B cell (primary cell): Measurements from ENCODE around the gene SYNGAP1. TPM values are rescaled to one million over a fixed set of nuclear protein-coding genes. Genes with fewer than 3 reads are reported as not detected.

Experiments used
- ATAC-seq: fragments of 200-7000 bp; cut with Tn5 transposase; one replicate; pipeline ENCODE4 v1.10.0; 2021; ENCODE audit warnings: low read depth, mild to moderate bottlenecking, moderate number of reproducible peaks, moderate library complexity
- CTCF ChIA-PET: fragments of 350-600 bp; sonication (Branson Sonifier 250); formaldehyde crosslinking; loops from one replicate; lab custom pipeline; 2021; ENCODE audit warnings: antibody characterized with exemption, inconsistent platforms; lab: Charles Lee
- POLR2A ChIA-PET: fragments of 350-600 bp; sonication (Branson Sonifier 250); formaldehyde crosslinking; loops from one replicate; lab custom pipeline; 2021; ENCODE audit warnings: antibody characterized with exemption; lab: Charles Lee
- DNase-seq: peaks from one replicate; pipeline ENCODE4 v3.0.0; 2013
- H2AFZ ChIP-seq: 2 replicates; pipeline ENCODE4 v1.6.1; 2012; ENCODE audit warnings: mild to moderate bottlenecking, low read depth, low read length; ENCODE audit not compliant: insufficient read depth, poor library complexity, severe bottlenecking
- H3K27ac ChIP-seq, 2 donors: 1 replicate in 1 of 2; 2 replicates in 1 of 2; pipeline ENCODE4 v1.5.1; 2012 to 2013; ENCODE audit warnings: low read length in 2 of 2, mild to moderate bottlenecking in 2 of 2, moderate library complexity in 1 of 2
- H3K27me3 ChIP-seq, 4 experiments: fragments of 200-600 bp in 1 of 4; sonication (generic) in 1 of 4; replicated peaks in 1 of 4; 1 replicate in 2 of 4; 2 replicates in 2 of 4; pipeline versions ENCODE4 v1.6.1 to v1.7.0; 2013 to 2016; ENCODE audit warnings: low read length in 3 of 4, mild to moderate bottlenecking in 2 of 4, mixed read lengths in 1 of 4, moderate library complexity in 1 of 4; ENCODE audit not compliant: insufficient read depth in 4 of 4, control insufficient read depth in 3 of 4; ENCODE audit errors: control extremely low read depth in 1 of 4
- H3K36me3 ChIP-seq, 2 experiments: replicated peaks in 1 of 2; 1 replicate in 1 of 2; 2 replicates in 1 of 2; pipeline versions ENCODE4 v1.6.1 to v1.7.1; 2013; ENCODE audit warnings: low read length in 1 of 2; ENCODE audit not compliant: insufficient read depth in 2 of 2, control insufficient read depth in 1 of 2; ENCODE audit errors: control extremely low read depth in 1 of 2, extremely low read depth in 1 of 2
- H3K4me1 ChIP-seq, 2 donors: fragments of 200-600 bp in 1 of 2; sonication (generic) in 1 of 2; 1 replicate in 1 of 2; 2 replicates in 1 of 2; pipeline versions ENCODE4 v1.5.1 to v1.6.1; 2013 to 2017; ENCODE audit warnings: low read length in 2 of 2; ENCODE audit not compliant: control insufficient read depth in 2 of 2, insufficient read depth in 2 of 2
- H3K4me2 ChIP-seq: replicated peaks from 2 replicates; pipeline ENCODE3; 2012; ENCODE audit warnings: mild to moderate bottlenecking, low read depth, low read length; ENCODE audit not compliant: poor library complexity, severe bottlenecking
- H3K4me3 ChIP-seq, 5 experiments: fragments of 200-600 bp in 1 of 5; sonication (generic) in 1 of 5; 1 replicate in 3 of 5; 2 replicates in 2 of 5; pipeline versions ENCODE4 v1.5.1 to v1.7.0; 2011 to 2016; ENCODE audit warnings: low read length in 4 of 5, mild to moderate bottlenecking in 4 of 5, low read depth in 2 of 5, control low read depth in 1 of 5, moderate library complexity in 1 of 5; ENCODE audit not compliant: insufficient read depth in 1 of 5; ENCODE audit errors: control extremely low read depth in 1 of 5, extremely low read depth in 1 of 5
- H3K79me2 ChIP-seq: fragments of 200-600 bp; sonication (generic); one replicate; pipeline ENCODE4 v1.6.0; 2016; ENCODE audit warnings: low read length; ENCODE audit not compliant: control insufficient read depth, insufficient read depth
- H3K9ac ChIP-seq: fragments of 200-600 bp; sonication (generic); 2 replicates; pipeline ENCODE4 v1.6.1; 2017; ENCODE audit warnings: mild to moderate bottlenecking, low read length, moderate library complexity
- H3K9me3 ChIP-seq, 3 donors: one replicate each; pipeline versions ENCODE4 v1.6.1 to v1.7.1; 2013; ENCODE audit warnings: low read length in 2 of 3; ENCODE audit not compliant: control insufficient read depth in 2 of 3, insufficient read depth in 1 of 3; ENCODE audit errors: control extremely low read depth in 1 of 3
- H4K20me1 ChIP-seq: 2 replicates; pipeline ENCODE4 v1.6.0; 2012; ENCODE audit warnings: mild to moderate bottlenecking, low read length; ENCODE audit not compliant: insufficient read depth, control insufficient read depth, poor library complexity, severe bottlenecking
- H3K27ac Mint-ChIP-seq: one replicate; pipeline ENCODE4 v1.8.0; 2021; ENCODE audit warnings: mixed read lengths
- H3K27me3 Mint-ChIP-seq: one replicate; pipeline ENCODE4 v1.8.0; 2021; ENCODE audit warnings: mixed read lengths
- H3K4me1 Mint-ChIP-seq: one replicate; pipeline ENCODE4 v1.8.0; 2021; ENCODE audit warnings: mixed read lengths
- H3K4me3 Mint-ChIP-seq: one replicate; pipeline ENCODE4 v1.8.0; 2021; ENCODE audit warnings: mixed read lengths
- H3K9me3 Mint-ChIP-seq: one replicate; pipeline ENCODE4 v1.8.0; 2022; ENCODE audit warnings: mixed read lengths; ENCODE audit not compliant: insufficient read depth
- EZH2 ChIP-seq: IDR thresholded peaks from 2 replicates; pipeline ENCODE4 v1.6.1; 2012; ENCODE audit warnings: borderline replicate concordance, low read depth, mild to moderate bottlenecking, moderate library complexity, low read length; ENCODE audit not compliant: insufficient read depth, poor library complexity, severe bottlenecking
- WGBS: methylation state at CpG from one replicate; pipeline ENCODE4 v1.1.5; 2013; ENCODE audit warnings: missing lambda C conversion rate; ENCODE audit not compliant: insufficient coverage; 5-methylcytosine and 5-hydroxymethylcytosine counted together
- intact Hi-C: fragments of 100-400 bp; cut with micrococcal nuclease; formaldehyde crosslinking; loops from one replicate; pipeline ENCODE4 v1.10.0; 2022
- polyA plus RNA-seq: library from polyadenylated mRNA; depleted of rRNA; stranded (reverse); fragments of >200 nt; gene quantifications from 2 replicates; pipeline ENCODE4 v1.2.3, GENCODE V29; 2012
- total RNA-seq, 2 donors: library from RNA; stranded (reverse); fragments of 120-200 nt in 1 of 2; gene quantifications; 1 replicate in 1 of 2; 2 replicates in 1 of 2; pipeline versions ENCODE4 v1.2.3 to v1.2.4, GENCODE V29; 2013 to 2022
- TF ChIP-seq, protein P1 (sequence below): fragments of 200-600 bp; IDR thresholded peaks from one replicate; pipeline ENCODE4 v1.8.0; 2022; ENCODE audit warnings: antibody characterized with exemption, mild to moderate bottlenecking

SYNGAP1 gene
- total and polyA plus RNA-seq, 2 donors (not counting 1 experiment from before 2014, with no cell fraction given): 18.6 to 43.0 TPM

DNA sequence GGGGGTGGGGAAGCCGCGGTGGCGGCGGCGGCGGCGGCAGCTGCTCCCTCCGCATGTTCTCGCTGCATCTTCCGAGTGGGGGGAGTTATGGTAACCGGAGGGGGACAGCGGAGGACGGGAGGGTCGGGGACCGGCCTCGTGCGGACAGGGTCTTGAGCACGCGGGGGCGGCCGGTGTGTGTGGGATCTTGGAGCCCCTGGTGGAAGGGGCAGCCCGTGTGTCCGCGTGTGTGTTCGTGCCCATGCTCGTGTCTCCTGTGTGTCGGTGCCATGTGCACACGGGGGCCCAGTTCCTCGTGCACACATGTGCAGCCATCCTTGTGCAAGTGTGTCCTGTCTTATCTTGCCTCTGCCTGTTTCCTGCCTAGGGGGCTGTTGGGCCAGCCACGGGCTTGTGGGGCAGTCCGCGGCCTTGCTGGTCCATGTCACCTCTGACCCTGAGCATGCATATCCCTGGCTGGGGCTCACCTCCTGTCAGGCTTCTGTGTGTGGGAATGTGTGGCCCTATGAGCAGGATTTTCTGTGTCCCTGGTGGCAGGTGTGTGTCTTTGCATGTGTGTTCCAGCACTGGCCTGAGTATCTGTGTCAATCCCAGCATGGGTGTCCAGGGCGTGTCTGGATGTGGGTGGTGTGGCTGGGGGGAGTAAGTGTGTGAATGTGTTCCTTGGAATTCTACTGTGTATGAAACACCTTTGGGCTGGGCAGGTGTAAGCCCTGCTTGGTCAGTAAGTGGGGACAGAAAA, 8.5 kb downstream of the SYNGAP1 start:
- CTCF ChIA-PET: interaction anchor here (0.9 to 1.3 kb wide), 5 partner anchors 10 to 157 kb away, joined by 3 to 6 read pairs (median 3); partner anchors contain the start of gene CUTA
- DNase-seq: peak; percentile 80
- Histone ChIP-seq H3K27ac (peak overlapping the region; percentile 59 to 75), H3K79me2 (peaks cover 19% of the 10 kb centered on the region), H4K20me1 (no peaks in the 10 kb centered on the region), H3K4me3 (peak overlapping the region in 4 of 5 experiments; percentile 50 to 65 (median 56)), H3K4me1 (peaks cover 74 to 81% of the 10 kb centered on the region in 2 donors), H3K4me2 (peak overlapping the region; percentile 88), H3K9ac (peak overlapping the region; percentile 58), H2AFZ (peak overlapping the region; percentile 61), H3K27me3 (no peaks in the 10 kb centered on the region), H3K36me3 (no peaks in the 10 kb centered on the region), H3K9me3 (no peaks in the 10 kb centered on the region)
- POLR2A ChIA-PET: interaction anchor here (0.7 to 1.0 kb wide), 2 partner anchors 10 to 142 kb away, joined by 3 to 5 read pairs; partner anchors contain the start of gene CUTA
- TF ChIP-seq, protein P1, sequence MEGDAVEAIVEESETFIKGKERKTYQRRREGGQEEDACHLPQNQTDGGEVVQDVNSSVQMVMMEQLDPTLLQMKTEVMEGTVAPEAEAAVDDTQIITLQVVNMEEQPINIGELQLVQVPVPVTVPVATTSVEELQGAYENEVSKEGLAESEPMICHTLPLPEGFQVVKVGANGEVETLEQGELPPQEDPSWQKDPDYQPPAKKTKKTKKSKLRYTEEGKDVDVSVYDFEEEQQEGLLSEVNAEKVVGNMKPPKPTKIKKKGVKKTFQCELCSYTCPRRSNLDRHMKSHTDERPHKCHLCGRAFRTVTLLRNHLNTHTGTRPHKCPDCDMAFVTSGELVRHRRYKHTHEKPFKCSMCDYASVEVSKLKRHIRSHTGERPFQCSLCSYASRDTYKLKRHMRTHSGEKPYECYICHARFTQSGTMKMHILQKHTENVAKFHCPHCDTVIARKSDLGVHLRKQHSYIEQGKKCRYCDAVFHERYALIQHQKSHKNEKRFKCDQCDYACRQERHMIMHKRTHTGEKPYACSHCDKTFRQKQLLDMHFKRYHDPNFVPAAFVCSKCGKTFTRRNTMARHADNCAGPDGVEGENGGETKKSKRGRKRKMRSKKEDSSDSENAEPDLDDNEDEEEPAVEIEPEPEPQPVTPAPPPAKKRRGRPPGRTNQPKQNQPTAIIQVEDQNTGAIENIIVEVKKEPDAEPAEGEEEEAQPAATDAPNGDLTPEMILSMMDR: peak; percentile 62
- no peak for TF ChIP-seq EZH2
- H3K27ac Mint-ChIP-seq: peak overlapping the region; percentile 96
- WGBS: 3% methylated on average over 33 of the region's 33 CpGs
- peak overlapping the region; percentile 96 for H3K4me3 Mint-ChIP-seq
- peaks cover 89% of the 10 kb centered on the region for H3K4me1 Mint-ChIP-seq
- intact Hi-C loops: loop anchor here (1.0 to 5.0 kb wide), 3 partner anchors 18 to 194 kb away; partner anchors contain the start of genes ITPR3 and TAPBP
- peak; percentile 9 for ATAC-seq
- no peaks in the 10 kb centered on the region for H3K27me3 Mint-ChIP-seq
- H3K9me3 Mint-ChIP-seq: no peaks in the 10 kb centered on the region
